DND-41 (cell line): ENCODE measurements around the gene TYW1B.
"Not testable (repeated sequence)": the region's sequence is repeated elsewhere in the genome, so short reads cannot be mapped to it uniquely, and the experiment has no call there.

Source experiments
- EZH2 ChIP-seq: IDR thresholded peaks from 3 replicates; pipeline ENCODE4 v1.6.1; 2012; ENCODE audit warnings: borderline replicate concordance, low read depth, mild to moderate bottlenecking, moderate library complexity, low read length, inconsistent platforms; ENCODE audit not compliant: severe bottlenecking
- TF ChIP-seq, protein P1 (sequence below): IDR thresholded peaks from 2 replicates; pipeline ENCODE4 v1.5.1; 2012; ENCODE audit warnings: borderline replicate concordance, low read length, moderate library complexity, mild to moderate bottlenecking; ENCODE audit not compliant: poor library complexity, severe bottlenecking; ENCODE audit errors: extremely low read depth

DNA sequence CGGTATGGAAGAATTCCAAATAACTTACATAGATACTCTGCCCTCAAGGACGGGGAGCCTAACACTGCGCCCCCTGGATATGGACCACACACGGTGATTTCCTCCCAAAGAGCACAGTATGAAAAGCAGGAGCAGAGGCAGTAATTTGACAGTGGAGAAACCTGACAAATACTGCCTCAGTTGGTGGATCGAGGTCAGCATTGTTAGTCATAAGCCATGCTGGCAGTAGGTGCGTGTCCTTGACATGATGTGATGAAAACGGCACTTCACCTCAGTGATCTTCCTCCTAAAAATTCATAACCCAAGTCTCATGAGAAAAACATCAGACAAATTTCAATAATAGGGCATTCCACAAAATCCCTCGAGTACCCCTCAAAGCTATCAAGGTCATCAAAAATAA is 224.5 kb downstream of the TYW1B start:
- TF ChIP-seq, protein P1, sequence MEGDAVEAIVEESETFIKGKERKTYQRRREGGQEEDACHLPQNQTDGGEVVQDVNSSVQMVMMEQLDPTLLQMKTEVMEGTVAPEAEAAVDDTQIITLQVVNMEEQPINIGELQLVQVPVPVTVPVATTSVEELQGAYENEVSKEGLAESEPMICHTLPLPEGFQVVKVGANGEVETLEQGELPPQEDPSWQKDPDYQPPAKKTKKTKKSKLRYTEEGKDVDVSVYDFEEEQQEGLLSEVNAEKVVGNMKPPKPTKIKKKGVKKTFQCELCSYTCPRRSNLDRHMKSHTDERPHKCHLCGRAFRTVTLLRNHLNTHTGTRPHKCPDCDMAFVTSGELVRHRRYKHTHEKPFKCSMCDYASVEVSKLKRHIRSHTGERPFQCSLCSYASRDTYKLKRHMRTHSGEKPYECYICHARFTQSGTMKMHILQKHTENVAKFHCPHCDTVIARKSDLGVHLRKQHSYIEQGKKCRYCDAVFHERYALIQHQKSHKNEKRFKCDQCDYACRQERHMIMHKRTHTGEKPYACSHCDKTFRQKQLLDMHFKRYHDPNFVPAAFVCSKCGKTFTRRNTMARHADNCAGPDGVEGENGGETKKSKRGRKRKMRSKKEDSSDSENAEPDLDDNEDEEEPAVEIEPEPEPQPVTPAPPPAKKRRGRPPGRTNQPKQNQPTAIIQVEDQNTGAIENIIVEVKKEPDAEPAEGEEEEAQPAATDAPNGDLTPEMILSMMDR, result not testable (repeated sequence)
- not testable (repeated sequence) for TF ChIP-seq EZH2
